ENCODE measurements around the gene CCDC68. TPM values are rescaled to one million over a fixed set of nuclear protein-coding genes. Genes with fewer than 3 reads are reported as not detected.

Gene CCDC68
- total and polyA plus RNA-seq, 2 of the 13 experiments (the other 11 are each of a cell fraction or from before 2014, with no cell fraction given) = 4.6 to 13.3 TPM

DNA sequence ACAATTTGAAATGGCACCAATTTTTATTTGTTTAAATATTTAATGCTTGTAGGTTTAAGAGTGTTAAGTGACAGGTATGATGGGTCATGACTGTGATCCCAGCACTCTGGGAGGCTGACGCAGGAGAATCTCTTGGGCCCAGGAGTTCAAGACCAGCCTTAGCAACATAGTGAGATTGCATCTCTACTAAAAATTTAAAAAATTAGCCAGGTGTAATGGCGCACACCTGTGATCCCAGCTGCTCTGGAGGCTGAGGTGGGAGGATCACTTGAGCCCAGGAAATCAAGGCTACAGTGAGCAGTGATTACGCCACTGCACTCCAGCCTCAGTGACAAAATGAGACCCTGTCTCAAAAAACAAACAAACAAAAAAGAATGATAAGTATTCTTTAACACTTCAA, 43.0 kb upstream of the CCDC68 start:
- WGBS (ENCODE audit: low lambda C conversion rate) = 22% methylated on average over 3 of the region's 3 CpGs
- H3K79me2 ChIP-seq (ENCODE audit: insufficient read depth, low read length) = no peaks in the 10 kb centered on the region
- TF ChIP-seq RBFOX2 (IDR thresholded peaks at IDR 0.05; ENCODE audit: low read depth, low read length) = no peak
- no TSS peak for BruUV-seq (replicated peaks)
- DNase-seq (ENCODE audit: low spot score) = no peak
- no peak overlapping the region for H2AFZ ChIP-seq (ENCODE audit: low read length)
- ChIA-PET CTCF (ENCODE audit: low intra/inter-chr PET ratio, low total read pairs) (no interaction called here), POLR2A (no interaction called here)
- H3K4me1 ChIP-seq (ENCODE audit: insufficient read depth, low read length) = no peaks in the 10 kb centered on the region
- intact Hi-C loops (cut with micrococcal nuclease; ENCODE audit: unreplicated experiment) = no loop called here
- H3K4me2 ChIP-seq (ENCODE audit: low read depth, low read length) = no peak overlapping the region
- H3K4me3 ChIP-seq (replicated peaks in 1 of 3; ENCODE audit: insufficient read depth in 1 of 3, low read depth in 2 of 3, low read length in 3 of 3) = no peak overlapping the region
- H3K9ac ChIP-seq (ENCODE audit: insufficient read depth, low read depth, low read length) = no peak overlapping the region
- no peaks in the 10 kb centered on the region for H3K9me3 ChIP-seq (ENCODE audit: low read length)
- in situ Hi-C loops (cut with HindIII; ENCODE audit: extremely low pct_ligation_motif_present, low pct_unique_long_range_greater_than_20kb) = no loop called here
- no peak for ATAC-seq
- H4K20me1 ChIP-seq (ENCODE audit: insufficient read depth, low read length) = no peaks in the 10 kb centered on the region
- H3K27me3 ChIP-seq (ENCODE audit: control insufficient read depth in 1 of 2, insufficient read depth in 2 of 2, low read length in 2 of 2) = peaks cover 0 to 2% of the 10 kb centered on the region in 2 experiments; a peak in 1 of 5 replicates
- no peak for FAIRE-seq
- H3K27ac ChIP-seq (ENCODE audit: extremely low read length, insufficient read depth, low read length) = no peak overlapping the region
- H3K36me3 ChIP-seq (replicated peaks in 1 of 2; ENCODE audit: control insufficient read depth in 1 of 2, insufficient read depth in 2 of 2, low read length in 2 of 2) = no peaks in the 10 kb centered on the region

- intact Hi-C loops (cut with micrococcal nuclease; ENCODE audit: unreplicated experiment) = no loop called here
- Histone ChIP-seq H3K9me3 (ENCODE audit: low read length) (no peaks in the 10 kb centered on the region), H2AFZ (ENCODE audit: low read length) (no peak overlapping the region), H3K27ac (ENCODE audit: extremely low read length, insufficient read depth, low read length) (no peak overlapping the region), H3K79me2 (ENCODE audit: insufficient read depth, low read length) (no peaks in the 10 kb centered on the region), H3K36me3 (replicated peaks in 1 of 2; ENCODE audit: control insufficient read depth in 1 of 2, insufficient read depth in 2 of 2, low read length in 2 of 2) (no peaks in the 10 kb centered on the region), H4K20me1 (ENCODE audit: insufficient read depth, low read length) (no peaks in the 10 kb centered on the region), H3K4me3 (replicated peaks in 1 of 3; ENCODE audit: insufficient read depth in 1 of 3, low read depth in 2 of 3, low read length in 3 of 3) (no peak overlapping the region), H3K4me1 (ENCODE audit: insufficient read depth, low read length) (no peaks in the 10 kb centered on the region), H3K9ac (ENCODE audit: insufficient read depth, low read depth, low read length) (no peak overlapping the region), H3K4me2 (ENCODE audit: low read depth, low read length) (no peak overlapping the region), H3K27me3 (ENCODE audit: control insufficient read depth in 1 of 2, insufficient read depth in 2 of 2, low read length in 2 of 2) (peaks cover 0 to 2% of the 10 kb centered on the region in 2 experiments; a peak in 1 of 5 replicates)
- in situ Hi-C loops (cut with HindIII; ENCODE audit: extremely low pct_ligation_motif_present, low pct_unique_long_range_greater_than_20kb) = no loop called here
- FAIRE-seq (no peak), ATAC-seq (no peak), DNase-seq (ENCODE audit: low spot score) (no peak)
- POLR2A ChIA-PET = no interaction called here
- WGBS (ENCODE audit: low lambda C conversion rate) = 24% methylated on average over 6 of the region's 6 CpGs
- no TSS peak for BruUV-seq (replicated peaks)
- CTCF ChIA-PET (ENCODE audit: low intra/inter-chr PET ratio, low total read pairs) = no interaction called here
- TF ChIP-seq KLF6 (CRISPR knock-in tag; IDR thresholded peaks at IDR 0.05) (no peak), ZBTB20 (CRISPR knock-in tag; IDR thresholded peaks at IDR 0.05; ENCODE audit: borderline replicate concordance, low read depth) (no peak), KDM2A (CRISPR knock-in tag; IDR thresholded peaks at IDR 0.05; ENCODE audit: borderline replicate concordance, low read depth) (no peak), TFDP2 (CRISPR knock-in tag; IDR thresholded peaks at IDR 0.05) (no peak), ZNF230 (CRISPR knock-in tag; IDR thresholded peaks at IDR 0.05) (no peak), ZNF260 (CRISPR knock-in tag; IDR thresholded peaks at IDR 0.05; ENCODE audit: borderline replicate concordance, low read depth) (no peak), MTF1 (CRISPR knock-in tag; IDR thresholded peaks at IDR 0.05) (no peak), GPN1 (CRISPR knock-in tag; IDR thresholded peaks at IDR 0.05; ENCODE audit: borderline replicate concordance) (no peak), ZEB1 (IDR thresholded peaks at IDR 0.05; ENCODE audit: insufficient replicate concordance, low read depth) (no peak), SIX4 (CRISPR knock-in tag; IDR thresholded peaks at IDR 0.05) (no peak), HNRNPL (IDR thresholded peaks at IDR 0.05; ENCODE audit: low read depth, low read length) (no peak), ZSCAN31 (CRISPR knock-in tag; IDR thresholded peaks at IDR 0.05; ENCODE audit: low read depth) (no peak), FLYWCH1 (CRISPR knock-in tag; IDR thresholded peaks at IDR 0.05) (no peak)
- TF ChIP-seq, protein P1, sequence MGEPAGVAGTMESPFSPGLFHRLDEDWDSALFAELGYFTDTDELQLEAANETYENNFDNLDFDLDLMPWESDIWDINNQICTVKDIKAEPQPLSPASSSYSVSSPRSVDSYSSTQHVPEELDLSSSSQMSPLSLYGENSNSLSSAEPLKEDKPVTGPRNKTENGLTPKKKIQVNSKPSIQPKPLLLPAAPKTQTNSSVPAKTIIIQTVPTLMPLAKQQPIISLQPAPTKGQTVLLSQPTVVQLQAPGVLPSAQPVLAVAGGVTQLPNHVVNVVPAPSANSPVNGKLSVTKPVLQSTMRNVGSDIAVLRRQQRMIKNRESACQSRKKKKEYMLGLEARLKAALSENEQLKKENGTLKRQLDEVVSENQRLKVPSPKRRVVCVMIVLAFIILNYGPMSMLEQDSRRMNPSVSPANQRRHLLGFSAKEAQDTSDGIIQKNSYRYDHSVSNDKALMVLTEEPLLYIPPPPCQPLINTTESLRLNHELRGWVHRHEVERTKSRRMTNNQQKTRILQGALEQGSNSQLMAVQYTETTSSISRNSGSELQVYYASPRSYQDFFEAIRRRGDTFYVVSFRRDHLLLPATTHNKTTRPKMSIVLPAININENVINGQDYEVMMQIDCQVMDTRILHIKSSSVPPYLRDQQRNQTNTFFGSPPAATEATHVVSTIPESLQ (CRISPR knock-in tag; conservative IDR thresholded peaks at IDR 0.05) = no peak
These were observed 42.2 kb upstream of the CCDC68 start for GRCh38 chr18:55001394-55002024.

All from HepG2 (cell line).